ENCODE measurements around the gene GRIN1. TPM values are rescaled to one million over a fixed set of nuclear protein-coding genes. Genes with fewer than 3 reads are reported as not detected.

Gene GRIN1
- polyA plus RNA-seq, 2 of the 4 experiments (the other 2 are of a cell fraction), result 0.13 to 0.45 TPM

DNA sequence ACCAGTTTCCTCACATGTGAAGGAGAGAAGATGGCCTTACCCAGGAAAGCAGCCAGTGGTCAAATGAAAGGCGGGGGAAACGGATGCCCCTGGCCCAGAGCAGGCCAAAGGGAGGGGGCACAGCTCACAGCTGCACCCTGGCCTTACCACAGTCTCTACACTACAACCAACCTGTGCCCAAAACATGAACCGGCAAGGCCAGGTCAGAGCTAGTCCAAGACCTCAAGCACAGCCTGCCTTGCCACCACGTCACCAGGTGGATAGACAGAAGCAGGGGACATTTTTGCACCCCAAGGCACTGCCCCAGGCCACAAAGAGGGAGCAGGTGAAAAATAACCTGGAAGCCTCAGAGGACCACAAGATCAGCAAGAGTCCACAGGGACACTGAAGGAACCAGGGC lies 4.5 kb downstream of the GRIN1 start:
- no peaks in the 10 kb centered on the region for H3K9me3 ChIP-seq
- peaks cover 5% of the 10 kb centered on the region; the same call in 1 of the 3 replicates for H3K4me1 ChIP-seq
- no peak overlapping the region for H3K4me2 ChIP-seq
- CTCF ChIA-PET, result interaction anchor here (0.6 to 1.3 kb wide), 4 partner anchors 11 to 521 kb away, joined by 3 to 5 read pairs (median 4); partner anchors contain the start of gene TMEM210
- POLR2A ChIA-PET, result interaction anchor here (0.6 kb wide), 1 partner anchor 17 kb away, joined by 4 read pairs; no protein-coding TSS in a partner anchor
- no peak overlapping the region for H3K27ac ChIP-seq
- no peak overlapping the region for H3K4me3 ChIP-seq
- TF ChIP-seq MAZ (IDR thresholded peaks at IDR 0.05; ENCODE audit: borderline replicate concordance, low read depth, low read length) (no peak), CBX8 (IDR thresholded peaks at IDR 0.05) (no peak), NR3C1 (IDR thresholded peaks at IDR 0.05) (no peak), RNF2 (IDR thresholded peaks at IDR 0.05; ENCODE audit: borderline replicate concordance, low read depth) (no peak), KDM5A (IDR thresholded peaks at IDR 0.05) (no peak), NPAS2 (CRISPR knock-in tag; IDR thresholded peaks at IDR 0.05; ENCODE audit: borderline replicate concordance) (no peak), HOXB13 (CRISPR knock-in tag; IDR thresholded peaks at IDR 0.05; ENCODE audit: low read depth) (no peak), HOXA7 (CRISPR knock-in tag; IDR thresholded peaks at IDR 0.05) (no peak), BHLHE40 (IDR thresholded peaks at IDR 0.05; ENCODE audit: low read depth, low read length) (no peak), MAFK (IDR thresholded peaks at IDR 0.05; ENCODE audit: partially characterized antibody) (no peak), TP53 (CRISPR knock-in tag; IDR thresholded peaks at IDR 0.05) (no peak), EP300 (IDR thresholded peaks at IDR 0.05) (no peak), FOSB (CRISPR knock-in tag; IDR thresholded peaks at IDR 0.05) (no peak)
- TF ChIP-seq, protein P1, sequence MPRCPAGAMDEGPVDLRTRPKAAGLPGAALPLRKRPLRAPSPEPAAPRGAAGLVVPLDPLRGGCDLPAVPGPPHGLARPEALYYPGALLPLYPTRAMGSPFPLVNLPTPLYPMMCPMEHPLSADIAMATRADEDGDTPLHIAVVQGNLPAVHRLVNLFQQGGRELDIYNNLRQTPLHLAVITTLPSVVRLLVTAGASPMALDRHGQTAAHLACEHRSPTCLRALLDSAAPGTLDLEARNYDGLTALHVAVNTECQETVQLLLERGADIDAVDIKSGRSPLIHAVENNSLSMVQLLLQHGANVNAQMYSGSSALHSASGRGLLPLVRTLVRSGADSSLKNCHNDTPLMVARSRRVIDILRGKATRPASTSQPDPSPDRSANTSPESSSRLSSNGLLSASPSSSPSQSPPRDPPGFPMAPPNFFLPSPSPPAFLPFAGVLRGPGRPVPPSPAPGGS (IDR thresholded peaks at IDR 0.05), result no peak
- TF ChIP-seq, protein P2, sequence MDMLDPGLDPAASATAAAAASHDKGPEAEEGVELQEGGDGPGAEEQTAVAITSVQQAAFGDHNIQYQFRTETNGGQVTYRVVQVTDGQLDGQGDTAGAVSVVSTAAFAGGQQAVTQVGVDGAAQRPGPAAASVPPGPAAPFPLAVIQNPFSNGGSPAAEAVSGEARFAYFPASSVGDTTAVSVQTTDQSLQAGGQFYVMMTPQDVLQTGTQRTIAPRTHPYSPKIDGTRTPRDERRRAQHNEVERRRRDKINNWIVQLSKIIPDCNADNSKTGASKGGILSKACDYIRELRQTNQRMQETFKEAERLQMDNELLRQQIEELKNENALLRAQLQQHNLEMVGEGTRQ (IDR thresholded peaks at IDR 0.05), result no peak
- TF ChIP-seq, protein P3, sequence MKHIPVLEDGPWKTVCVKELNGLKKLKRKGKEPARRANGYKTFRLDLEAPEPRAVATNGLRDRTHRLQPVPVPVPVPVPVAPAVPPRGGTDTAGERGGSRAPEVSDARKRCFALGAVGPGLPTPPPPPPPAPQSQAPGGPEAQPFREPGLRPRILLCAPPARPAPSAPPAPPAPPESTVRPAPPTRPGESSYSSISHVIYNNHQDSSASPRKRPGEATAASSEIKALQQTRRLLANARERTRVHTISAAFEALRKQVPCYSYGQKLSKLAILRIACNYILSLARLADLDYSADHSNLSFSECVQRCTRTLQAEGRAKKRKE (CRISPR knock-in tag; IDR thresholded peaks at IDR 0.05; ENCODE audit: low read depth), result no peak
- TF ChIP-seq, protein P4, sequence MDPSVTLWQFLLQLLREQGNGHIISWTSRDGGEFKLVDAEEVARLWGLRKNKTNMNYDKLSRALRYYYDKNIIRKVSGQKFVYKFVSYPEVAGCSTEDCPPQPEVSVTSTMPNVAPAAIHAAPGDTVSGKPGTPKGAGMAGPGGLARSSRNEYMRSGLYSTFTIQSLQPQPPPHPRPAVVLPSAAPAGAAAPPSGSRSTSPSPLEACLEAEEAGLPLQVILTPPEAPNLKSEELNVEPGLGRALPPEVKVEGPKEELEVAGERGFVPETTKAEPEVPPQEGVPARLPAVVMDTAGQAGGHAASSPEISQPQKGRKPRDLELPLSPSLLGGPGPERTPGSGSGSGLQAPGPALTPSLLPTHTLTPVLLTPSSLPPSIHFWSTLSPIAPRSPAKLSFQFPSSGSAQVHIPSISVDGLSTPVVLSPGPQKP (IDR thresholded peaks at IDR 0.05; ENCODE audit: low read depth, low read length), result no peak
- FAIRE-seq (no peak), DNase-seq (ENCODE audit: low read depth in 1 of 2, low spot score in 1 of 2) (no peak), ATAC-seq (no peak)
- WGBS (ENCODE audit: missing lambda C conversion rate), result 16% methylated on average over 4 of the region's 4 CpGs

DNA sequence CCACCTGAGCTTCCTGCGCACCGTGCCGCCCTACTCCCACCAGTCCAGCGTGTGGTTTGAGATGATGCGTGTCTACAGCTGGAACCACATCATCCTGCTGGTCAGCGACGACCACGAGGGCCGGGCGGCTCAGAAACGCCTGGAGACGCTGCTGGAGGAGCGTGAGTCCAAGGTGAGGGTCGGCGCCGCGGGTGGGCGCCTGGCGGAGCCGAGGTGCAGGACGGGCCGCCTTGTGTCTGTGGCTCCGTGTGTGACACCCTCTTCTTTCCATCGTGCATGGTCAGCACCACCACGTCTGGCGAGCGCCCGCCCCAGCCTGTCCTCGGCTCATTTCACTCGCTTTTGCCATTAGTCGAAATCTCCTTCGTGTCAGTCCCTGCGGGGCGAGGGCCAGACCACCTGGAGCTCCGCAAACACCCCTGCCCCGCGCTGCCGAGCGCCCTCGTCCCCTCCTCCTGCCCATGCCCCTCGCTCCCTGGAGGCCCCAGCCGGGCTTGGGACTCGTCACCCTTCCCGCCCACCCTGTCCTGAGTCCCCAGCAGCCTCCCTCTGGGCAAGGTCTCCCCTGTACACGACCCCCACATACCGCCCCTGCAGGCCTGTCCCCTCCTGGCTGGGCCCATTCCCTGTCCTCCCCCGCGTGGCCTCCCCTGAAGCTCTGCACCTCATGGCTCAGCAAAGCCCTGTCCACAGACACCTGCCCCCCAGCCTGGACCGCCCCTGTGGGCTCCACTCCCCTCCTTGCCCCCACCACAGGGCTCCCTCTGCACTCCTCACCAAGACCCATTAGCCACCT lies 7.0 kb downstream of the GRIN1 start:
- peaks cover 14% of the 10 kb centered on the region; the same call in 1 of the 3 replicates for H3K4me1 ChIP-seq
- FAIRE-seq (no peak), DNase-seq (ENCODE audit: low read depth in 1 of 2, low spot score in 1 of 2) (peak in 1 of 2 experiments; percentile 37), ATAC-seq (peak; percentile 32 to 60)
- H3K9me3 ChIP-seq, result no peaks in the 10 kb centered on the region
- ChIA-PET POLR2A (interaction anchor here (1.5 kb wide), 1 partner anchor 16 kb away, joined by 4 read pairs; no protein-coding TSS in a partner anchor), CTCF (interaction anchor here (0.7 to 1.4 kb wide), 3 partner anchors 17 to 82 kb away, joined by 3 to 5 read pairs (median 3); no protein-coding TSS in a partner anchor)
- H3K27ac ChIP-seq, result no peak overlapping the region
- 24% methylated on average over 24 of the region's 49 CpGs for WGBS (ENCODE audit: missing lambda C conversion rate)
- no peak overlapping the region for H3K4me3 ChIP-seq
- peak overlapping the region; percentile 34; the same call in 2 of the 3 replicates for H3K4me2 ChIP-seq
- TF ChIP-seq MAFK (IDR thresholded peaks at IDR 0.05; ENCODE audit: partially characterized antibody) (peak; percentile 24), TP53 (CRISPR knock-in tag; IDR thresholded peaks at IDR 0.05) (no peak)
- TF ChIP-seq, protein P5, sequence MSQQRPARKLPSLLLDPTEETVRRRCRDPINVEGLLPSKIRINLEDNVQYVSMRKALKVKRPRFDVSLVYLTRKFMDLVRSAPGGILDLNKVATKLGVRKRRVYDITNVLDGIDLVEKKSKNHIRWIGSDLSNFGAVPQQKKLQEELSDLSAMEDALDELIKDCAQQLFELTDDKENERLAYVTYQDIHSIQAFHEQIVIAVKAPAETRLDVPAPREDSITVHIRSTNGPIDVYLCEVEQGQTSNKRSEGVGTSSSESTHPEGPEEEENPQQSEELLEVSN (IDR thresholded peaks at IDR 0.05; ENCODE audit: borderline replicate concordance, low read depth), result no peak
- TF ChIP-seq, protein P6, sequence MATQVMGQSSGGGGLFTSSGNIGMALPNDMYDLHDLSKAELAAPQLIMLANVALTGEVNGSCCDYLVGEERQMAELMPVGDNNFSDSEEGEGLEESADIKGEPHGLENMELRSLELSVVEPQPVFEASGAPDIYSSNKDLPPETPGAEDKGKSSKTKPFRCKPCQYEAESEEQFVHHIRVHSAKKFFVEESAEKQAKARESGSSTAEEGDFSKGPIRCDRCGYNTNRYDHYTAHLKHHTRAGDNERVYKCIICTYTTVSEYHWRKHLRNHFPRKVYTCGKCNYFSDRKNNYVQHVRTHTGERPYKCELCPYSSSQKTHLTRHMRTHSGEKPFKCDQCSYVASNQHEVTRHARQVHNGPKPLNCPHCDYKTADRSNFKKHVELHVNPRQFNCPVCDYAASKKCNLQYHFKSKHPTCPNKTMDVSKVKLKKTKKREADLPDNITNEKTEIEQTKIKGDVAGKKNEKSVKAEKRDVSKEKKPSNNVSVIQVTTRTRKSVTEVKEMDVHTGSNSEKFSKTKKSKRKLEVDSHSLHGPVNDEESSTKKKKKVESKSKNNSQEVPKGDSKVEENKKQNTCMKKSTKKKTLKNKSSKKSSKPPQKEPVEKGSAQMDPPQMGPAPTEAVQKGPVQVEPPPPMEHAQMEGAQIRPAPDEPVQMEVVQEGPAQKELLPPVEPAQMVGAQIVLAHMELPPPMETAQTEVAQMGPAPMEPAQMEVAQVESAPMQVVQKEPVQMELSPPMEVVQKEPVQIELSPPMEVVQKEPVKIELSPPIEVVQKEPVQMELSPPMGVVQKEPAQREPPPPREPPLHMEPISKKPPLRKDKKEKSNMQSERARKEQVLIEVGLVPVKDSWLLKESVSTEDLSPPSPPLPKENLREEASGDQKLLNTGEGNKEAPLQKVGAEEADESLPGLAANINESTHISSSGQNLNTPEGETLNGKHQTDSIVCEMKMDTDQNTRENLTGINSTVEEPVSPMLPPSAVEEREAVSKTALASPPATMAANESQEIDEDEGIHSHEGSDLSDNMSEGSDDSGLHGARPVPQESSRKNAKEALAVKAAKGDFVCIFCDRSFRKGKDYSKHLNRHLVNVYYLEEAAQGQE (IDR thresholded peaks at IDR 0.05), result peak; percentile 32; the same call in 1 of the 2 replicates
- TF ChIP-seq, protein P7, sequence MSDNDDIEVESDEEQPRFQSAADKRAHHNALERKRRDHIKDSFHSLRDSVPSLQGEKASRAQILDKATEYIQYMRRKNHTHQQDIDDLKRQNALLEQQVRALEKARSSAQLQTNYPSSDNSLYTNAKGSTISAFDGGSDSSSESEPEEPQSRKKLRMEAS (IDR thresholded peaks at IDR 0.05), result 0 out of 2 replicates have a peak, but pooled peaks have one; percentile 15
